A549 (cell line): ENCODE data around the gene DHX38. TPM values are rescaled to one million over a fixed set of nuclear protein-coding genes. Genes with fewer than 3 reads are reported as not detected.
A peak's percentile ranks its signal among the peaks of the same experiment; 100 is the strongest.

Experiments used
- ATAC-seq, 2 experiments: fragments of 200-7000 bp in 1 of 2; fragments of >200 bp in 1 of 2; cut with Nextera tagmentation in 1 of 2; cut with Tn5 transposase in 1 of 2; 3 replicates each; pipeline versions ENCODE4 v1.8.0 to v1.9.1; 2018 to 2020; ENCODE audit warnings: mild to moderate bottlenecking in 1 of 2, moderate library complexity in 1 of 2
- CTCF ChIA-PET: fragments of 300-600 bp; sonication (Branson Sonifier 250); formaldehyde crosslinking; extraction: SDS; loops from one replicate; lab custom pipeline; 2021; ENCODE audit warnings: antibody characterized with exemption, inconsistent platforms; lab: Yijun Ruan, JAX
- POLR2A ChIA-PET: fragments of 350-600 bp; formaldehyde crosslinking; extraction: SDS; loops from one replicate; lab custom pipeline; 2021; ENCODE audit warnings: antibody characterized with exemption, inconsistent platforms; lab: Yijun Ruan, JAX
- DNase-seq, 2 experiments: peaks; one replicate each; pipeline versions ENCODE4 v3.0.0 to v3.0.0-alpha.2; 2011 to 2016; ENCODE audit warnings: low read depth in 1 of 2, low spot score in 1 of 2
- FAIRE-seq: peaks from 2 replicates; lab custom pipeline; 2011; peaks lifted over from hg19 to GRCh38; lab: Jason Lieb, UNC
- H3K27ac ChIP-seq, 2 experiments: fragments of >200 bp; sonication (Bioruptor Twin); formaldehyde crosslinking; 3 replicates each; pipeline ENCODE4 v1.5.1; 2016 to 2017
- H3K4me1 ChIP-seq: fragments of >200 bp; sonication (Bioruptor Twin); formaldehyde crosslinking; 3 replicates; pipeline ENCODE4 v1.6.1; 2016
- H3K4me2 ChIP-seq: fragments of >200 bp; sonication (Bioruptor Twin); formaldehyde crosslinking; 3 replicates; pipeline ENCODE4 v1.6.1; 2016
- H3K4me3 ChIP-seq: fragments of >200 bp; sonication (Bioruptor Twin); formaldehyde crosslinking; 3 replicates; pipeline ENCODE4 v1.5.1; 2016
- H3K9me3 ChIP-seq: fragments of >200 bp; sonication (Bioruptor Twin); formaldehyde crosslinking; 3 replicates; pipeline ENCODE4 v1.6.1; 2016
- CEBPB ChIP-seq, 2 experiments: fragments of >200 bp in 1 of 2; sonication (Bioruptor Twin) in 1 of 2; formaldehyde crosslinking in 1 of 2; IDR thresholded peaks; 2 replicates each; pipeline ENCODE4 v1.6.1; 2012 to 2016
- E2F6 ChIP-seq: IDR thresholded peaks from 2 replicates; pipeline ENCODE4 v1.6.1; 2012; ENCODE audit warnings: low read depth, borderline replicate concordance
- EHMT2 ChIP-seq: fragments of 200-600 bp; sonication (generic); IDR thresholded peaks from 2 replicates; pipeline ENCODE4 v1.6.1; 2016; ENCODE audit warnings: antibody characterized with exemption, low read depth, mild to moderate bottlenecking, moderate library complexity
- EP300 ChIP-seq, 2 experiments: fragments of >200 bp; sonication (Bioruptor Twin); formaldehyde crosslinking; IDR thresholded peaks; 2 replicates in 1 of 2; 3 replicates in 1 of 2; pipeline ENCODE4 v1.6.1; 2016 to 2017
- FOSB ChIP-seq: fragments of 250-450 bp; sonication (Bioruptor Pico); IDR thresholded peaks from 2 replicates; pipeline ENCODE4 v1.5.0; 2020; ENCODE audit warnings: mild to moderate bottlenecking, moderate library complexity
- FOSL2 ChIP-seq, 2 experiments: fragments of 450-650 bp in 1 of 2; fragments of >200 bp in 1 of 2; sonication (Bioruptor Twin) in 1 of 2; formaldehyde crosslinking; IDR thresholded peaks; 2 replicates each; pipeline versions ENCODE4 v1.5.0 to v1.6.1; 2016 to 2020; ENCODE audit warnings: mild to moderate bottlenecking in 1 of 2, moderate library complexity in 1 of 2
- FOXS1 ChIP-seq: fragments of 250-450 bp; sonication (Bioruptor Pico); IDR thresholded peaks from 2 replicates; pipeline ENCODE4 v1.5.0; 2020; ENCODE audit warnings: mild to moderate bottlenecking, moderate library complexity
- GATA3 ChIP-seq: IDR thresholded peaks from 2 replicates; pipeline ENCODE4 v1.6.1; 2012; ENCODE audit warnings: borderline replicate concordance
- HEYL ChIP-seq: fragments of 250-450 bp; sonication (Bioruptor Pico); IDR thresholded peaks from 2 replicates; pipeline ENCODE4 v1.8.0; 2021; ENCODE audit warnings: mild to moderate bottlenecking, moderate library complexity
- HMGXB4 ChIP-seq: fragments of 250-450 bp; sonication (Bioruptor Pico); IDR thresholded peaks from 2 replicates; pipeline ENCODE4 v1.5.0; 2021; ENCODE audit warnings: mild to moderate bottlenecking, moderate library complexity, borderline replicate concordance
- HOXA7 ChIP-seq: fragments of 250-450 bp; sonication (Bioruptor Pico); IDR thresholded peaks from 2 replicates; pipeline ENCODE4 v1.5.0; 2020; ENCODE audit warnings: mild to moderate bottlenecking, moderate library complexity
- HOXB5 ChIP-seq: fragments of 250-450 bp; sonication (Bioruptor Pico); IDR thresholded peaks from 2 replicates; pipeline ENCODE4 v1.5.0; 2020; ENCODE audit warnings: mild to moderate bottlenecking, moderate library complexity
- KDM1A ChIP-seq: fragments of 200-600 bp; sonication (generic); IDR thresholded peaks from 2 replicates; pipeline ENCODE4 v1.6.1; 2016; ENCODE audit warnings: low read depth, mild to moderate bottlenecking
- MAX ChIP-seq: IDR thresholded peaks from 2 replicates; pipeline ENCODE4 v1.6.1; 2012
- MAZ ChIP-seq: fragments of 150-350 bp; IDR thresholded peaks from 2 replicates; pipeline ENCODE4 v1.6.1; 2014; ENCODE audit warnings: antibody characterized with exemption, low read depth, low read length, borderline replicate concordance
- NFE2L2 ChIP-seq: fragments of 150-350 bp; conservative IDR thresholded peaks from 2 replicates; pipeline ENCODE4 v1.6.1; 2014; ENCODE audit warnings: low read length
- NR3C1 ChIP-seq: fragments of >200 bp; sonication (Bioruptor Twin); formaldehyde crosslinking; IDR thresholded peaks from 3 replicates; pipeline ENCODE4 v1.6.1; 2017
- RAD21 ChIP-seq, 2 experiments: fragments of >200 bp in 1 of 2; sonication (Bioruptor Twin) in 1 of 2; formaldehyde crosslinking in 1 of 2; IDR thresholded peaks in 1 of 2; conservative IDR thresholded peaks in 1 of 2; 2 replicates in 1 of 2; 3 replicates in 1 of 2; pipeline ENCODE4 v1.6.1; 2012 to 2018; ENCODE audit warnings: inconsistent platforms in 1 of 2
- RARB ChIP-seq: fragments of 250-450 bp; sonication (Bioruptor Pico); IDR thresholded peaks from 2 replicates; pipeline ENCODE4 v1.8.0; 2021; ENCODE audit warnings: mild to moderate bottlenecking, moderate library complexity
- RCOR1 ChIP-seq: fragments of 150-350 bp; IDR thresholded peaks from 2 replicates; pipeline ENCODE4 v1.6.1; 2014; ENCODE audit warnings: antibody characterized with exemption, low read length, low read depth
- RFX5 ChIP-seq: fragments of 450-650 bp; IDR thresholded peaks from 2 replicates; pipeline ENCODE4 v1.7.1; 2014; ENCODE audit warnings: antibody characterized with exemption, mild to moderate bottlenecking, moderate library complexity
- RNF2 ChIP-seq: fragments of 200-600 bp; sonication (generic); IDR thresholded peaks from 2 replicates; pipeline ENCODE4 v1.6.1; 2016; ENCODE audit warnings: low read depth, mild to moderate bottlenecking, antibody characterized with exemption, moderate library complexity, borderline replicate concordance
- ZC3H11A ChIP-seq: fragments of 450-650 bp; IDR thresholded peaks from 2 replicates; pipeline ENCODE4 v1.6.1; 2014; ENCODE audit warnings: antibody characterized with exemption, mild to moderate bottlenecking
- ZNF302 ChIP-seq: fragments of 250-450 bp; sonication (Bioruptor Pico); IDR thresholded peaks from 2 replicates; pipeline ENCODE4 v1.9.0; 2021; ENCODE audit warnings: inconsistent platforms, mild to moderate bottlenecking, moderate library complexity
- ZSCAN20 ChIP-seq: fragments of 250-450 bp; sonication (Bioruptor Pico); IDR thresholded peaks from 2 replicates; pipeline ENCODE4 v1.8.0; 2022; ENCODE audit warnings: mild to moderate bottlenecking, moderate library complexity
- WGBS: methylation state at CpG from one replicate; pipeline ENCODE4 v1.1.6; 2017; ENCODE audit errors: missing lambda C conversion rate; 5-methylcytosine and 5-hydroxymethylcytosine counted together
- polyA plus RNA-seq, 4 experiments: library from polyadenylated mRNA; depleted of rRNA in 3 of 4; stranded (reverse); fragments of >200 nt; fragmentation: RNase III in 1 of 4; extraction: RNeasy Plus Mini Kit Qiagen cat#74134 plus additional on column Dnase treatment in 1 of 4; gene quantifications; 2 replicates in 3 of 4; 3 replicates in 1 of 4; pipeline ENCODE4 v1.2.3, GENCODE V29; 2011 to 2017
- TF ChIP-seq, protein P1 (sequence below): IDR thresholded peaks from 2 replicates; pipeline ENCODE4 v1.6.1; 2012
- TF ChIP-seq, protein P2 (sequence below): fragments of 200-600 bp; sonication (generic); IDR thresholded peaks from 2 replicates; pipeline ENCODE4 v1.6.1; 2016; ENCODE audit warnings: antibody characterized with exemption, mild to moderate bottlenecking, moderate library complexity
- TF ChIP-seq, protein P3 (sequence below): fragments of >200 bp; sonication (Bioruptor Twin); formaldehyde crosslinking; IDR thresholded peaks from 3 replicates; pipeline ENCODE4 v1.6.1; 2016
- TF ChIP-seq, protein P4 (sequence below): fragments of 450-650 bp; IDR thresholded peaks from 2 replicates; pipeline ENCODE4 v1.6.1; 2014; ENCODE audit warnings: antibody characterized with exemption

The DHX38 gene
- polyA plus RNA-seq, 2 of the 4 experiments (the other 2 are of a cell fraction) = 41.9 to 80.6 TPM

DNA sequence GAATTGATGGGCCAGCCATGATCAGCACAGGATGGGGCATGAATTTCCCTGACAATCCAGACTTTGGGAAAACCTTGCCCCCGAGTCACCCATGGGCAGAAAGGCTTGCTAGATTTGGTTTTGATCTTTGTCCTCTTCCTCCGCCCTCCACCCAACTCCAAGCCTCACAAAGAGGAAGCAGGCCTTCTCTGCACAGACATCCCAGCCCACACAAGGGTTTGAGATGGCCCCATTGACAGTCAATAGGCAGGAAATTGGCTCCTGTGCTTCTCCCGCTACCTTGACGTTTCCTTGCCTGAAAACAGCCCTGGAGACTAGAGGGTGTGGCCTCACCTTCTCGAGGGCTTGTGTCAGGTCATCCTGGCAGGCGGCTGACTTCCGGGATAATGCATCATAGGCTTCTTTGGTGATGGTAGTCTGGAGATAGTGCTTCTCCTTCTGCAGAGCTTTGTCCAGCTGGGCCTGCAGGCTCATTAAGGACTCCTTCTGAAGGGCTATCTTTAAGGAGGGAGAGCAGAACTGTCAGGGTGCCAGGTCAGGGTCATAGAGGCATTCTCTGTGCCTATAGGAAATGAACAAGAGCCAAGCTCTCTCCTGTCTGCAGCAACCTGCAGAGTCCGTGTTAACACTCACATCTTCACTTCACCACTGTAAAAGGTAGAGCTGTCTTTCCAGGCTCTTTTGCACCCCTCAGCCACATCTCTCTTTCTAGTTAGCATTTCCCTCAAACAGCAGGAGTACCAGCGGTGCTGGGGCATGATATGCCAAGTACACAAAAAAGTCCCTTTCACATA, 32.2 kb downstream of the DHX38 start:
- H3K4me1 ChIP-seq = no peaks in the 10 kb centered on the region
- ATAC-seq (no peak), DNase-seq (no peak), FAIRE-seq (no peak)
- WGBS = 47% methylated on average over 9 of the region's 9 CpGs
- no peak overlapping the region for H3K4me2 ChIP-seq
- H3K9me3 ChIP-seq = no peaks in the 10 kb centered on the region
- TF ChIP-seq, protein P1, sequence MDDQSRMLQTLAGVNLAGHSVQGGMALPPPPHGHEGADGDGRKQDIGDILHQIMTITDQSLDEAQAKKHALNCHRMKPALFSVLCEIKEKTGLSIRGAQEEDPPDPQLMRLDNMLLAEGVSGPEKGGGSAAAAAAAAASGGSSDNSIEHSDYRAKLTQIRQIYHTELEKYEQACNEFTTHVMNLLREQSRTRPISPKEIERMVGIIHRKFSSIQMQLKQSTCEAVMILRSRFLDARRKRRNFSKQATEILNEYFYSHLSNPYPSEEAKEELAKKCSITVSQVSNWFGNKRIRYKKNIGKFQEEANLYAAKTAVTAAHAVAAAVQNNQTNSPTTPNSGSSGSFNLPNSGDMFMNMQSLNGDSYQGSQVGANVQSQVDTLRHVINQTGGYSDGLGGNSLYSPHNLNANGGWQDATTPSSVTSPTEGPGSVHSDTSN = no peak
- no peak for TF ChIP-seq RAD21 (conservative IDR thresholded peaks at IDR 0.05 in 1 of 2, IDR thresholded peaks at IDR 0.05 in 1 of 2)
- TF ChIP-seq EHMT2 = no peak
- TF ChIP-seq FOSL2 (IDR thresholded peaks at IDR 0.05) = no peak
- TF ChIP-seq FOSL2 (CRISPR knock-in tag; IDR thresholded peaks at IDR 0.05) = no peak
- TF ChIP-seq CEBPB (IDR thresholded peaks at IDR 0.05) = no peak
- no peak for TF ChIP-seq RARB (CRISPR knock-in tag)
- no peak for TF ChIP-seq E2F6
- TF ChIP-seq MAX = no peak
- no peak for TF ChIP-seq HOXB5 (CRISPR knock-in tag)
- no peak for TF ChIP-seq RNF2
- no peak for TF ChIP-seq NR3C1
- TF ChIP-seq ZNF302 = no peak
- TF ChIP-seq, protein P2, sequence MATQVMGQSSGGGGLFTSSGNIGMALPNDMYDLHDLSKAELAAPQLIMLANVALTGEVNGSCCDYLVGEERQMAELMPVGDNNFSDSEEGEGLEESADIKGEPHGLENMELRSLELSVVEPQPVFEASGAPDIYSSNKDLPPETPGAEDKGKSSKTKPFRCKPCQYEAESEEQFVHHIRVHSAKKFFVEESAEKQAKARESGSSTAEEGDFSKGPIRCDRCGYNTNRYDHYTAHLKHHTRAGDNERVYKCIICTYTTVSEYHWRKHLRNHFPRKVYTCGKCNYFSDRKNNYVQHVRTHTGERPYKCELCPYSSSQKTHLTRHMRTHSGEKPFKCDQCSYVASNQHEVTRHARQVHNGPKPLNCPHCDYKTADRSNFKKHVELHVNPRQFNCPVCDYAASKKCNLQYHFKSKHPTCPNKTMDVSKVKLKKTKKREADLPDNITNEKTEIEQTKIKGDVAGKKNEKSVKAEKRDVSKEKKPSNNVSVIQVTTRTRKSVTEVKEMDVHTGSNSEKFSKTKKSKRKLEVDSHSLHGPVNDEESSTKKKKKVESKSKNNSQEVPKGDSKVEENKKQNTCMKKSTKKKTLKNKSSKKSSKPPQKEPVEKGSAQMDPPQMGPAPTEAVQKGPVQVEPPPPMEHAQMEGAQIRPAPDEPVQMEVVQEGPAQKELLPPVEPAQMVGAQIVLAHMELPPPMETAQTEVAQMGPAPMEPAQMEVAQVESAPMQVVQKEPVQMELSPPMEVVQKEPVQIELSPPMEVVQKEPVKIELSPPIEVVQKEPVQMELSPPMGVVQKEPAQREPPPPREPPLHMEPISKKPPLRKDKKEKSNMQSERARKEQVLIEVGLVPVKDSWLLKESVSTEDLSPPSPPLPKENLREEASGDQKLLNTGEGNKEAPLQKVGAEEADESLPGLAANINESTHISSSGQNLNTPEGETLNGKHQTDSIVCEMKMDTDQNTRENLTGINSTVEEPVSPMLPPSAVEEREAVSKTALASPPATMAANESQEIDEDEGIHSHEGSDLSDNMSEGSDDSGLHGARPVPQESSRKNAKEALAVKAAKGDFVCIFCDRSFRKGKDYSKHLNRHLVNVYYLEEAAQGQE = no peak
- no peak for TF ChIP-seq HEYL
- no peak for TF ChIP-seq ZC3H11A
- no peak for TF ChIP-seq RCOR1
- no peak for TF ChIP-seq RFX5
- no peak for TF ChIP-seq EP300 (IDR thresholded peaks at IDR 0.05)
- no peak for TF ChIP-seq NFE2L2
- TF ChIP-seq MAZ = no peak
- H3K4me3 ChIP-seq = no peak overlapping the region
- H3K27ac ChIP-seq = no peak overlapping the region
- ChIA-PET CTCF (interaction anchor here (0.5 to 3.0 kb wide), 35 partner anchors 8 to 1909 kb away, joined by 3 to 18 read pairs (median 4); no protein-coding TSS in a partner anchor), POLR2A (no interaction called here)

GRCh38 chr16:72126429-72126765, 32.8 kb downstream of the DHX38 start:
- Histone ChIP-seq H3K4me1 (no peaks in the 10 kb centered on the region), H3K4me3 (no peak overlapping the region), H3K27ac (no peak overlapping the region), H3K4me2 (no peak overlapping the region), H3K9me3 (no peaks in the 10 kb centered on the region)
- ChIA-PET POLR2A (no interaction called here), CTCF (interaction anchor here (0.7 to 3.0 kb wide), 5 partner anchors 9 to 1830 kb away, joined by 3 to 18 read pairs (median 3); no protein-coding TSS in a partner anchor)
- TF ChIP-seq FOXS1 (CRISPR knock-in tag) (no peak), ZC3H11A (no peak), KDM1A (no peak), ZSCAN20 (CRISPR knock-in tag) (no peak), FOSB (CRISPR knock-in tag) (no peak), HMGXB4 (CRISPR knock-in tag) (no peak), GATA3 (no peak), HOXA7 (CRISPR knock-in tag) (no peak)
- TF ChIP-seq, protein P3, sequence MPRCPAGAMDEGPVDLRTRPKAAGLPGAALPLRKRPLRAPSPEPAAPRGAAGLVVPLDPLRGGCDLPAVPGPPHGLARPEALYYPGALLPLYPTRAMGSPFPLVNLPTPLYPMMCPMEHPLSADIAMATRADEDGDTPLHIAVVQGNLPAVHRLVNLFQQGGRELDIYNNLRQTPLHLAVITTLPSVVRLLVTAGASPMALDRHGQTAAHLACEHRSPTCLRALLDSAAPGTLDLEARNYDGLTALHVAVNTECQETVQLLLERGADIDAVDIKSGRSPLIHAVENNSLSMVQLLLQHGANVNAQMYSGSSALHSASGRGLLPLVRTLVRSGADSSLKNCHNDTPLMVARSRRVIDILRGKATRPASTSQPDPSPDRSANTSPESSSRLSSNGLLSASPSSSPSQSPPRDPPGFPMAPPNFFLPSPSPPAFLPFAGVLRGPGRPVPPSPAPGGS = no peak
- TF ChIP-seq, protein P4, sequence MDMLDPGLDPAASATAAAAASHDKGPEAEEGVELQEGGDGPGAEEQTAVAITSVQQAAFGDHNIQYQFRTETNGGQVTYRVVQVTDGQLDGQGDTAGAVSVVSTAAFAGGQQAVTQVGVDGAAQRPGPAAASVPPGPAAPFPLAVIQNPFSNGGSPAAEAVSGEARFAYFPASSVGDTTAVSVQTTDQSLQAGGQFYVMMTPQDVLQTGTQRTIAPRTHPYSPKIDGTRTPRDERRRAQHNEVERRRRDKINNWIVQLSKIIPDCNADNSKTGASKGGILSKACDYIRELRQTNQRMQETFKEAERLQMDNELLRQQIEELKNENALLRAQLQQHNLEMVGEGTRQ = no peak
- 7% methylated on average over 2 of the region's 2 CpGs for WGBS
- DNase-seq (no peak), FAIRE-seq (peak; percentile 28), ATAC-seq (no peak)
